Stimulated activated CD4-positive, alpha-beta T cell treated with anti-CD3 and anti-CD28 coated beads, Interleukin-15, amount 100 ng/mL, for 1 hour (primary cell): ENCODE data around the gene ZNF185.

ENCODE experiments used
- DNase-seq, 2 donors: peaks; one replicate each; pipeline ENCODE4 v3.0.0-alpha.2; 2020; ENCODE audit warnings: low read depth in 1 of 2, low spot score in 1 of 2

The ZNF185 gene

GRCh38 chrX:152915541-152916241 is 17.8 kb downstream of the ZNF185 start:
- DNase-seq, result no peak

GRCh38 chrX:152917656-152918579 is 20.1 kb downstream of the ZNF185 start:
- DNase-seq, result no peak

- DNase-seq, result no peak
Observed at GRCh38 chrX:152918707-152919106, 20.8 kb downstream of the ZNF185 start.

- no peak for DNase-seq
Observed at GRCh38 chrX:152923599-152923998, 25.7 kb downstream of the ZNF185 start.

GRCh38 chrX:152925835-152926234 is 28.0 kb downstream of the ZNF185 start:
- DNase-seq, result no peak

- DNase-seq, result peak; percentile 4 to 6
Observed at GRCh38 chrX:152926279-152926678, 28.4 kb downstream of the ZNF185 start.

- no peak for DNase-seq
Observed at GRCh38 chrX:152926923-152927322, 29.1 kb downstream of the ZNF185 start.

- no peak for DNase-seq
Observed at GRCh38 chrX:152927858-152928760, 30.2 kb downstream of the ZNF185 start.

GRCh38 chrX:152928761-152929400 is 31.0 kb downstream of the ZNF185 start:
- DNase-seq, result no peak

GRCh38 chrX:152929898-152930297 is 32.0 kb downstream of the ZNF185 start:
- DNase-seq, result no peak

- DNase-seq, result no peak
Observed at GRCh38 chrX:152930516-152930915, 32.6 kb downstream of the ZNF185 start.

GRCh38 chrX:152932144-152932543 is 34.3 kb downstream of the ZNF185 start:
- DNase-seq, result no peak

- no peak for DNase-seq
Observed at GRCh38 chrX:152932598-152933175, 34.8 kb downstream of the ZNF185 start.

- DNase-seq, result no peak
Observed at GRCh38 chrX:152936306-152936705, 38.4 kb downstream of the ZNF185 start.

- no peak for DNase-seq
Observed at GRCh38 chrX:152937236-152937635, 39.4 kb downstream of the ZNF185 start.

- DNase-seq, result peak; percentile 82 to 83
Observed at GRCh38 chrX:152941328-152942076, 43.6 kb downstream of the ZNF185 start.

- no peak for DNase-seq
Observed at GRCh38 chrX:152942077-152942442, 44.2 kb downstream of the ZNF185 start.

- no peak for DNase-seq
Observed at GRCh38 chrX:152943826-152944225, 46.0 kb downstream of the ZNF185 start.

GRCh38 chrX:152945021-152945979 is 47.4 kb downstream of the ZNF185 start:
- DNase-seq, result no peak
